IMR-90 (cell line): ENCODE measurements around the gene SOX30. TPM values are rescaled to one million over a fixed set of nuclear protein-coding genes. Genes with fewer than 3 reads are reported as not detected.

ENCODE experiments used
- ATAC-seq: fragments of 200-7000 bp; cut with Tn5 transposase; 2 replicates; pipeline ENCODE4 v1.9.1; 2020; ENCODE audit warnings: low read depth, mild to moderate bottlenecking, moderate library complexity
- BruUV-seq: library from RNA; stranded (reverse); fragments of 400-500 nt; replicated peaks from 2 replicates; lab custom pipeline; 2021; lab: Mats Ljungman, UMichigan
- CTCF ChIA-PET: fragments of 300-600 bp; formaldehyde crosslinking; extraction: SDS; loops from one replicate; lab custom pipeline; 2021; ENCODE audit warnings: antibody characterized with exemption; lab: Yijun Ruan, JAX
- POLR2A ChIA-PET: fragments of 300-600 bp; sonication (Branson Sonifier 250); formaldehyde crosslinking; loops from one replicate; lab custom pipeline; 2022; ENCODE audit warnings: antibody characterized with exemption; ENCODE audit not compliant: unreplicated experiment; lab: Charles Lee
- DNase-seq: peaks from one replicate; pipeline ENCODE4 v3.0.0; 2013
- H2AFZ ChIP-seq: replicated peaks from 2 replicates; pipeline ENCODE3; 2013; ENCODE audit warnings: low read length, mild to moderate bottlenecking; ENCODE audit not compliant: poor library complexity
- H2AK5ac ChIP-seq: 2 replicates; pipeline ENCODE4 v1.6.1; 2013; ENCODE audit warnings: low read depth, low read length, inconsistent platforms
- H2AK9ac ChIP-seq: replicated peaks from 2 replicates; pipeline ENCODE3; 2013; ENCODE audit warnings: mild to moderate bottlenecking, low read depth, low read length, moderate library complexity; ENCODE audit not compliant: poor library complexity
- H2BK120ac ChIP-seq: 2 replicates; pipeline ENCODE4 v1.6.1; 2013; ENCODE audit warnings: low read depth, low read length, inconsistent platforms
- H2BK15ac ChIP-seq: 3 replicates; pipeline ENCODE4 v1.6.1; 2013; ENCODE audit warnings: low read depth, low read length, inconsistent platforms
- H2BK20ac ChIP-seq: 2 replicates; pipeline ENCODE4 v1.6.1; 2013; ENCODE audit warnings: low read depth, mild to moderate bottlenecking, inconsistent platforms, low read length, moderate library complexity
- H2BK5ac ChIP-seq: 2 replicates; pipeline ENCODE4 v1.6.1; 2013; ENCODE audit warnings: mild to moderate bottlenecking, low read depth, low read length, inconsistent platforms; ENCODE audit not compliant: poor library complexity, severe bottlenecking
- H3K14ac ChIP-seq: replicated peaks from 2 replicates; pipeline ENCODE4 v1.6.1; 2013; ENCODE audit warnings: low read depth, low read length, inconsistent platforms
- H3K18ac ChIP-seq: 2 replicates; pipeline ENCODE4 v1.6.1; 2013; ENCODE audit warnings: low read depth, low read length, control low read depth
- H3K23ac ChIP-seq: 2 replicates; pipeline ENCODE4 v1.6.1; 2013; ENCODE audit warnings: low read depth, low read length, inconsistent platforms
- H3K27ac ChIP-seq: 2 replicates; pipeline ENCODE4 v1.5.1; 2013; ENCODE audit warnings: mild to moderate bottlenecking, control low read depth, low read length; ENCODE audit not compliant: insufficient read depth
- H3K27me3 ChIP-seq: 2 replicates; pipeline ENCODE4 v1.6.1; 2013; ENCODE audit warnings: low read length; ENCODE audit not compliant: control insufficient read depth, insufficient read depth
- H3K36me3 ChIP-seq: 2 replicates; pipeline ENCODE4 v1.6.1; 2013; ENCODE audit warnings: low read length, mixed read lengths; ENCODE audit not compliant: control insufficient read depth, insufficient read depth
- H3K4ac ChIP-seq: 2 replicates; pipeline ENCODE4 v1.6.1; 2013; ENCODE audit warnings: low read depth, low read length, inconsistent platforms
- H3K4me1 ChIP-seq: 2 replicates; pipeline ENCODE4 v1.6.1; 2013; ENCODE audit warnings: low read length, mixed read lengths; ENCODE audit not compliant: control insufficient read depth, insufficient read depth
- H3K4me2 ChIP-seq: 2 replicates; pipeline ENCODE4 v1.6.1; 2013; ENCODE audit warnings: low read depth, mild to moderate bottlenecking, control low read depth, low read length, moderate library complexity
- H3K4me3 ChIP-seq: 2 replicates; pipeline ENCODE4 v1.5.1; 2013; ENCODE audit warnings: low read depth, mild to moderate bottlenecking, control low read depth, low read length, moderate library complexity; ENCODE audit not compliant: insufficient read depth
- H3K56ac ChIP-seq: 2 replicates; pipeline ENCODE4 v1.6.1; 2013; ENCODE audit warnings: low read length, inconsistent platforms; ENCODE audit not compliant: insufficient read depth; ENCODE audit errors: extremely low read depth
- H3K79me1 ChIP-seq, 2 experiments: 2 replicates each; pipeline ENCODE4 v1.6.1; 2013; ENCODE audit warnings: low read length in 2 of 2, inconsistent platforms in 1 of 2, low read depth in 1 of 2
- H3K9ac ChIP-seq: 2 replicates; pipeline ENCODE4 v1.6.1; 2013; ENCODE audit warnings: low read depth, low read length, control low read depth
- H3K9me1 ChIP-seq: 2 replicates; pipeline ENCODE4 v1.6.1; 2013; ENCODE audit warnings: low read length, inconsistent platforms; ENCODE audit not compliant: insufficient read depth
- H3K9me3 ChIP-seq: 2 replicates; pipeline ENCODE4 v1.6.1; 2013; ENCODE audit warnings: low read length; ENCODE audit not compliant: control insufficient read depth, insufficient read depth
- H4K20me1 ChIP-seq: 2 replicates; pipeline ENCODE4 v1.6.1; 2013; ENCODE audit warnings: low read length, inconsistent platforms; ENCODE audit not compliant: insufficient read depth
- H4K5ac ChIP-seq: 2 replicates; pipeline ENCODE4 v1.6.1; 2013; ENCODE audit warnings: mild to moderate bottlenecking, low read depth, low read length, control low read depth
- H4K8ac ChIP-seq, 2 experiments: 2 replicates each; pipeline ENCODE4 v1.6.1; 2013; ENCODE audit warnings: low read depth in 2 of 2, low read length in 2 of 2, control low read depth in 1 of 2, inconsistent platforms in 1 of 2
- H4K91ac ChIP-seq: 2 replicates; pipeline ENCODE4 v1.6.1; 2013; ENCODE audit warnings: low read depth, low read length, inconsistent platforms; ENCODE audit not compliant: insufficient read depth
- BHLHE40 ChIP-seq: fragments of 150-350 bp; IDR thresholded peaks from 2 replicates; pipeline ENCODE4 v1.6.1; 2016; ENCODE audit warnings: mild to moderate bottlenecking, low read depth, low read length
- CEBPB ChIP-seq: IDR thresholded peaks from 2 replicates; pipeline ENCODE4 v1.6.1; 2012; ENCODE audit warnings: low read depth, low read length, improper control_type of control experiment
- CHD1 ChIP-seq: IDR thresholded peaks from 2 replicates; pipeline ENCODE4 v1.6.1; 2012; ENCODE audit warnings: low read depth, low read length, improper control_type of control experiment
- FOS ChIP-seq: fragments of 150-350 bp; IDR thresholded peaks from 2 replicates; pipeline ENCODE4 v1.6.1; 2016; ENCODE audit warnings: low read depth, low read length
- MAFK ChIP-seq: IDR thresholded peaks from 2 replicates; pipeline ENCODE4 v1.6.1; 2012; ENCODE audit warnings: low read depth, low read length, improper control_type of control experiment
- MAZ ChIP-seq: IDR thresholded peaks from 2 replicates; pipeline ENCODE4 v1.6.1; 2012; ENCODE audit warnings: low read depth, mild to moderate bottlenecking, low read length, improper control_type of control experiment, moderate library complexity, borderline replicate concordance
- MXI1 ChIP-seq: IDR thresholded peaks from 2 replicates; pipeline ENCODE4 v1.6.1; 2012; ENCODE audit warnings: low read depth, mild to moderate bottlenecking, low read length, moderate library complexity, borderline replicate concordance
- NFE2L2 ChIP-seq: fragments of 150-350 bp; IDR thresholded peaks from 2 replicates; pipeline ENCODE4 v1.6.1; 2016; ENCODE audit warnings: low read depth, mild to moderate bottlenecking, low read length
- POLR2A ChIP-seq: IDR thresholded peaks from 2 replicates; pipeline ENCODE4 v1.6.1; 2012; ENCODE audit warnings: mild to moderate bottlenecking, low read depth, low read length
- RAD21 ChIP-seq: IDR thresholded peaks from 2 replicates; pipeline ENCODE4 v1.6.1; 2012; ENCODE audit warnings: low read length, improper control_type of control experiment
- RCOR1 ChIP-seq: IDR thresholded peaks from 2 replicates; pipeline ENCODE4 v1.6.1; 2012; ENCODE audit warnings: mild to moderate bottlenecking, low read length, improper control_type of control experiment; ENCODE audit not compliant: insufficient replicate concordance
- RFX5 ChIP-seq: IDR thresholded peaks from 2 replicates; pipeline ENCODE4 v1.8.0; 2012; ENCODE audit warnings: low read depth, mild to moderate bottlenecking, low read length, moderate library complexity
- SMC3 ChIP-seq: fragments of 150-350 bp; IDR thresholded peaks from 2 replicates; pipeline ENCODE4 v1.6.1; 2016; ENCODE audit warnings: low read depth, mild to moderate bottlenecking, antibody characterized with exemption, low read length, moderate library complexity
- WGBS, 2 experiments: methylation state at CpG; one replicate each; pipeline versions ENCODE4 v1.1.5 to v1.1.7; 2013; ENCODE audit warnings: missing lambda C conversion rate in 2 of 2; ENCODE audit not compliant: insufficient read length in 1 of 2; ENCODE audit errors: extremely low coverage in 2 of 2; 5-methylcytosine and 5-hydroxymethylcytosine counted together
- dilution Hi-C: fragments of 300-500 bp; cut with HindIII; formaldehyde crosslinking; loops from one replicate; pipeline ENCODE4 v1.14.3; 2018; ENCODE audit warnings: low sequenced_read_pairs; ENCODE audit not compliant: unreplicated experiment
- in situ Hi-C: fragments of 300-500 bp; cut with MboI; formaldehyde crosslinking; loops from 3 replicates; pipeline ENCODE4 v1.14.3; 2019; ENCODE audit warnings: low sequenced_read_pairs, inconsistent platforms, mixed read lengths
- intact Hi-C: fragments of 100-400 bp; cut with micrococcal nuclease; formaldehyde crosslinking; loops from 2 replicates; pipeline ENCODE4 v1.10.0; 2022
- polyA plus RNA-seq, 3 experiments: library from polyadenylated mRNA; depleted of rRNA; stranded (reverse); fragments of >200 nt; gene quantifications; 2 replicates each; pipeline ENCODE4 v1.2.3, GENCODE V29; 2012; ENCODE audit warnings: low replicate concordance in 1 of 3
- total RNA-seq: library from RNA; depleted of rRNA; stranded (reverse); fragments of >200 nt; gene quantifications from 2 replicates; pipeline ENCODE4 v1.2.3, GENCODE V29; 2012
- TF ChIP-seq, protein P1 (sequence below): fragments of 150-350 bp; IDR thresholded peaks from 2 replicates; pipeline ENCODE4 v1.6.1; 2017; ENCODE audit warnings: mild to moderate bottlenecking, antibody characterized with exemption, low read length, low read depth
- TF ChIP-seq, protein P2 (sequence below): conservative IDR thresholded peaks from 2 replicates; pipeline ENCODE4 v1.5.1; 2012; ENCODE audit warnings: mild to moderate bottlenecking, low read depth, low read length, improper control_type of control experiment
- TF ChIP-seq, protein P3 (sequence below): fragments of 150-350 bp; IDR thresholded peaks from 2 replicates; pipeline ENCODE4 v1.6.1; 2016; ENCODE audit warnings: low read depth, mild to moderate bottlenecking, low read length, moderate library complexity, borderline replicate concordance

The SOX30 gene
- total and polyA plus RNA-seq, 2 of the 4 experiments (the other 2 are of a cell fraction): not detected

DNA sequence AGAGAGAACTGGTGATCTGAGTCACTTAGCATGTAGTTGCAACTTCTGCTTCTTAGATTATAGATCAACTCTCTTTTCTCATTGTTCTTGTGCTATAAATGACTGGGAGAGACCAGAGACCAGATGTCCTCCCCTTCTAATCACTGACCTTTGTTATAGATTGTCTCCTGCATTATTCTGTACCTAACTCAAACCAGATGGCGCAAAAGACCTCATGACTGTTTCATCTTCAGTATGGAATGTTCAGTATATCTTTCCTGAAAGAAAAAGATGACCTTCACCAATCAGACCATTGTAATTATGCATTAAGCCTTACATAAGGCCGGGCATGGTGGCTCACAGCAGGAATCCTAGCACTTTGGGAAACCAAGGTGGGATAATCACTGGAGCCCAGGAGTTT is 46.2 kb downstream of the SOX30 start:
- intact Hi-C loops: no loop called here

More for the DNA sequence above, 46.2 kb downstream of the SOX30 start:
- Histone ChIP-seq H2BK15ac (peak overlapping the region; percentile 84; the same call in 2 of the 3 replicates), H4K5ac (no peak overlapping the region), H3K79me1 (no peaks in the 10 kb centered on the region; a peak in 1 of 4 replicates), H3K56ac (no peak overlapping the region), H3K23ac (no peak overlapping the region), H3K9me3 (no peaks in the 10 kb centered on the region), H3K9me1 (peaks cover 11% of the 10 kb centered on the region; the same call in 1 of the 2 replicates), H3K27me3 (no peaks in the 10 kb centered on the region), H3K27ac (no peak overlapping the region; the same call in 1 of the 2 replicates), H2AK9ac (no peak overlapping the region), H4K8ac (peak overlapping the region in 1 of 2 experiments; percentile 4; a peak in 1 of 4 replicates), H4K20me1 (no peaks in the 10 kb centered on the region), H2BK20ac (peak overlapping the region; percentile 21; the same call in 1 of the 2 replicates), H2BK5ac (no peak overlapping the region), H2AFZ (no peak overlapping the region), H3K14ac (peak overlapping the region; percentile 16; the same call in 1 of the 2 replicates), H3K36me3 (no peaks in the 10 kb centered on the region), H3K4ac (peak overlapping the region; percentile 42; the same call in 1 of the 2 replicates), H2BK120ac (peak overlapping the region; percentile 47; the same call in 1 of the 2 replicates), H3K4me2 (no peak overlapping the region), H3K4me1 (peaks cover 8% of the 10 kb centered on the region; the same call in 1 of the 2 replicates), H3K9ac (no peak overlapping the region), H3K4me3 (no peak overlapping the region), H3K18ac (no peak overlapping the region), H2AK5ac (peak overlapping the region; percentile 18), H4K91ac (no peak overlapping the region)
- CTCF ChIA-PET: no interaction called here
- no CpG with 5 or more reads among the region's 2 CpGs for WGBS, 2 experiments
- peak; percentile 34 for DNase-seq
- BruUV-seq: no TSS peak
- POLR2A ChIA-PET: no interaction called here
- dilution Hi-C loops: no loop called here
- TF ChIP-seq, protein P1, sequence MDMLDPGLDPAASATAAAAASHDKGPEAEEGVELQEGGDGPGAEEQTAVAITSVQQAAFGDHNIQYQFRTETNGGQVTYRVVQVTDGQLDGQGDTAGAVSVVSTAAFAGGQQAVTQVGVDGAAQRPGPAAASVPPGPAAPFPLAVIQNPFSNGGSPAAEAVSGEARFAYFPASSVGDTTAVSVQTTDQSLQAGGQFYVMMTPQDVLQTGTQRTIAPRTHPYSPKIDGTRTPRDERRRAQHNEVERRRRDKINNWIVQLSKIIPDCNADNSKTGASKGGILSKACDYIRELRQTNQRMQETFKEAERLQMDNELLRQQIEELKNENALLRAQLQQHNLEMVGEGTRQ: no peak
- no peak for TF ChIP-seq MAFK
- no peak for TF ChIP-seq NFE2L2
- TF ChIP-seq, protein P2, sequence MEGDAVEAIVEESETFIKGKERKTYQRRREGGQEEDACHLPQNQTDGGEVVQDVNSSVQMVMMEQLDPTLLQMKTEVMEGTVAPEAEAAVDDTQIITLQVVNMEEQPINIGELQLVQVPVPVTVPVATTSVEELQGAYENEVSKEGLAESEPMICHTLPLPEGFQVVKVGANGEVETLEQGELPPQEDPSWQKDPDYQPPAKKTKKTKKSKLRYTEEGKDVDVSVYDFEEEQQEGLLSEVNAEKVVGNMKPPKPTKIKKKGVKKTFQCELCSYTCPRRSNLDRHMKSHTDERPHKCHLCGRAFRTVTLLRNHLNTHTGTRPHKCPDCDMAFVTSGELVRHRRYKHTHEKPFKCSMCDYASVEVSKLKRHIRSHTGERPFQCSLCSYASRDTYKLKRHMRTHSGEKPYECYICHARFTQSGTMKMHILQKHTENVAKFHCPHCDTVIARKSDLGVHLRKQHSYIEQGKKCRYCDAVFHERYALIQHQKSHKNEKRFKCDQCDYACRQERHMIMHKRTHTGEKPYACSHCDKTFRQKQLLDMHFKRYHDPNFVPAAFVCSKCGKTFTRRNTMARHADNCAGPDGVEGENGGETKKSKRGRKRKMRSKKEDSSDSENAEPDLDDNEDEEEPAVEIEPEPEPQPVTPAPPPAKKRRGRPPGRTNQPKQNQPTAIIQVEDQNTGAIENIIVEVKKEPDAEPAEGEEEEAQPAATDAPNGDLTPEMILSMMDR: no peak
- TF ChIP-seq RFX5: no peak
- TF ChIP-seq MXI1: no peak
- TF ChIP-seq FOS: no peak
- TF ChIP-seq RAD21: no peak
- no peak for TF ChIP-seq BHLHE40
- no peak for TF ChIP-seq SMC3
- TF ChIP-seq CHD1: no peak
- TF ChIP-seq CEBPB: no peak
- TF ChIP-seq, protein P3, sequence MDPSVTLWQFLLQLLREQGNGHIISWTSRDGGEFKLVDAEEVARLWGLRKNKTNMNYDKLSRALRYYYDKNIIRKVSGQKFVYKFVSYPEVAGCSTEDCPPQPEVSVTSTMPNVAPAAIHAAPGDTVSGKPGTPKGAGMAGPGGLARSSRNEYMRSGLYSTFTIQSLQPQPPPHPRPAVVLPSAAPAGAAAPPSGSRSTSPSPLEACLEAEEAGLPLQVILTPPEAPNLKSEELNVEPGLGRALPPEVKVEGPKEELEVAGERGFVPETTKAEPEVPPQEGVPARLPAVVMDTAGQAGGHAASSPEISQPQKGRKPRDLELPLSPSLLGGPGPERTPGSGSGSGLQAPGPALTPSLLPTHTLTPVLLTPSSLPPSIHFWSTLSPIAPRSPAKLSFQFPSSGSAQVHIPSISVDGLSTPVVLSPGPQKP: no peak
- no peak for TF ChIP-seq POLR2A
- TF ChIP-seq MAZ: no peak
- TF ChIP-seq RCOR1: no peak
- no peak for ATAC-seq
- in situ Hi-C loops: no loop called here
